GM23338 (cell line): ENCODE results near the gene SNX30. TPM values are rescaled to one million over a fixed set of nuclear protein-coding genes. Genes with fewer than 3 reads are reported as not detected.

Experiments used
- ATAC-seq: fragments of 200-7000 bp; cut with Tn5 transposase; 3 replicates; pipeline ENCODE4 v1.9.1; 2020
- DNase-seq: peaks from one replicate; pipeline ENCODE4 v3.0.0-alpha.2; 2015; ENCODE audit warnings: low spot score
- H2AFZ ChIP-seq: fragments of 200-600 bp; sonication (generic); 2 replicates; pipeline ENCODE4 v1.8.0; 2016; ENCODE audit warnings: antibody characterized with exemption, mild to moderate bottlenecking, moderate library complexity
- H3F3A ChIP-seq: fragments of 200-600 bp; sonication (generic); replicated peaks from 2 replicates; pipeline ENCODE4 v1.8.0; 2017; ENCODE audit warnings: antibody characterized with exemption, mixed run types, low read depth
- H3K27ac ChIP-seq: fragments of 200-600 bp; sonication (generic); 2 replicates; pipeline ENCODE4 v1.6.1; 2016; ENCODE audit warnings: low read depth
- H3K27me3 ChIP-seq: fragments of 200-600 bp; sonication (generic); 2 replicates; pipeline ENCODE4 v1.8.0; 2016; ENCODE audit warnings: mild to moderate bottlenecking, mixed run types, moderate library complexity; ENCODE audit not compliant: insufficient read depth
- H3K36me3 ChIP-seq: fragments of 200-600 bp; sonication (generic); 2 replicates; pipeline ENCODE4 v1.8.0; 2016; ENCODE audit warnings: mild to moderate bottlenecking; ENCODE audit not compliant: insufficient read depth
- H3K4me1 ChIP-seq: fragments of 200-600 bp; sonication (generic); 2 replicates; pipeline ENCODE4 v1.8.0; 2016; ENCODE audit warnings: mild to moderate bottlenecking, moderate library complexity; ENCODE audit not compliant: insufficient read depth
- H3K4me2 ChIP-seq: fragments of 200-600 bp; sonication (generic); 2 replicates; pipeline ENCODE4 v1.7.1; 2017; ENCODE audit warnings: mixed run types
- H3K4me3 ChIP-seq: fragments of 200-600 bp; sonication (generic); 2 replicates; pipeline ENCODE4 v1.6.1; 2016; ENCODE audit warnings: mixed run types
- H3K79me2 ChIP-seq: fragments of 200-600 bp; sonication (generic); replicated peaks from 2 replicates; pipeline ENCODE4 v1.8.0; 2017; ENCODE audit warnings: mild to moderate bottlenecking; ENCODE audit not compliant: insufficient read depth
- H3K9me2 ChIP-seq: fragments of 200-600 bp; sonication (generic); 2 replicates; pipeline ENCODE4 v1.8.0; 2017; ENCODE audit not compliant: insufficient read depth
- H4K20me1 ChIP-seq: fragments of 200-600 bp; sonication (generic); replicated peaks from 2 replicates; pipeline ENCODE4 v1.8.0; 2017; ENCODE audit warnings: mild to moderate bottlenecking; ENCODE audit not compliant: insufficient read depth
- H3K27ac Mint-ChIP-seq: 2 replicates; pipeline ENCODE4 v1.8.0; 2020; ENCODE audit warnings: inconsistent platforms, mild to moderate bottlenecking, moderate library complexity, mixed read lengths
- H3K27me3 Mint-ChIP-seq: 3 replicates; pipeline ENCODE4 v1.8.0; 2022; ENCODE audit warnings: low read depth, mild to moderate bottlenecking, moderate library complexity, mixed read lengths, inconsistent platforms; ENCODE audit not compliant: insufficient read depth, poor library complexity
- H3K36me3 Mint-ChIP-seq: 3 replicates; pipeline ENCODE4 v1.8.0; 2021; ENCODE audit warnings: low read depth, mild to moderate bottlenecking, inconsistent platforms, moderate library complexity, mixed read lengths
- H3K4me1 Mint-ChIP-seq: 3 replicates; pipeline ENCODE4 v1.8.0; 2020; ENCODE audit warnings: mild to moderate bottlenecking, inconsistent platforms, mixed read lengths
- H3K4me3 Mint-ChIP-seq: 3 replicates; pipeline ENCODE4 v1.8.0; 2021; ENCODE audit warnings: moderate library complexity, mild to moderate bottlenecking, inconsistent platforms, mixed read lengths
- H3K9me3 Mint-ChIP-seq: 3 replicates; pipeline ENCODE4 v1.8.0; 2020; ENCODE audit warnings: moderate library complexity, mild to moderate bottlenecking, inconsistent platforms, mixed read lengths
- CREB1 ChIP-seq: fragments of 250-450 bp; sonication (Bioruptor Pico); IDR thresholded peaks from 2 replicates; pipeline ENCODE4 v1.5.0; 2020; ENCODE audit warnings: low read depth, mild to moderate bottlenecking, moderate library complexity
- EZH2 ChIP-seq: fragments of 200-600 bp; sonication (generic); IDR thresholded peaks from one replicate; pipeline ENCODE4 v1.8.0; 2017; ENCODE audit warnings: antibody characterized with exemption, mild to moderate bottlenecking, low read depth; ENCODE audit not compliant: unreplicated experiment
- EZH2phosphoT487 ChIP-seq: fragments of 200-600 bp; sonication (generic); IDR thresholded peaks from one replicate; pipeline ENCODE4 v1.8.1; 2018; ENCODE audit warnings: antibody characterized with exemption; ENCODE audit not compliant: unreplicated experiment
- JUNB ChIP-seq: IDR thresholded peaks from one replicate; pipeline ENCODE4 v1.6.1; 2016; ENCODE audit warnings: antibody characterized with exemption; ENCODE audit not compliant: unreplicated experiment
- NANOG ChIP-seq: IDR thresholded peaks from 2 replicates; pipeline ENCODE4 v1.6.1; 2016; ENCODE audit warnings: antibody characterized with exemption, borderline replicate concordance
- POLR2AphosphoS5 ChIP-seq: IDR thresholded peaks from 2 replicates; pipeline ENCODE4 v1.6.1; 2016; ENCODE audit warnings: antibody characterized with exemption, low read depth
- STAT1 ChIP-seq: IDR thresholded peaks from one replicate; pipeline ENCODE4 v1.6.1; 2016; ENCODE audit warnings: antibody characterized with exemption; ENCODE audit not compliant: unreplicated experiment
- ZNF114 ChIP-seq: fragments of 250-450 bp; sonication (Bioruptor Pico); IDR thresholded peaks from 2 replicates; pipeline ENCODE4 v1.5.0; 2020; ENCODE audit warnings: mild to moderate bottlenecking, moderate library complexity
- ZNF331 ChIP-seq: fragments of 250-450 bp; sonication (Bioruptor Pico); IDR thresholded peaks from 2 replicates; pipeline ENCODE4 v1.5.0; 2020; ENCODE audit warnings: low read depth, mild to moderate bottlenecking, moderate library complexity
- polyA plus RNA-seq: library from polyadenylated mRNA; unstranded; fragments of >200 nt; fragmentation: Nextera tagmentation; extraction: Ambion mirVana; gene quantifications from 2 replicates; pipeline ENCODE4 v1.2.1, GENCODE V29; 2016
- total RNA-seq: library from RNA; depleted of rRNA; stranded (reverse); fragments of >200 nt; shearing (Covaris generic); gene quantifications from 2 replicates; pipeline ENCODE4 v1.2.3, GENCODE V29; 2014
- TF ChIP-seq, protein P1 (sequence below): IDR thresholded peaks from 2 replicates; pipeline ENCODE4 v1.6.1; 2016; ENCODE audit warnings: antibody characterized with exemption
- TF ChIP-seq, protein P2 (sequence below), 2 experiments: fragments of 200-600 bp in 1 of 2; sonication (generic) in 1 of 2; conservative IDR thresholded peaks; 2 replicates each; pipeline versions ENCODE4 v1.5.1 to v1.6.1; 2016 to 2017; ENCODE audit warnings: antibody characterized with exemption in 2 of 2, low read depth in 2 of 2, mild to moderate bottlenecking in 2 of 2, moderate library complexity in 1 of 2
- TF ChIP-seq, protein P3 (sequence below): fragments of 250-450 bp; sonication (Bioruptor Pico); IDR thresholded peaks from 2 replicates; pipeline ENCODE4 v1.5.0; 2020; ENCODE audit warnings: mild to moderate bottlenecking, moderate library complexity

Gene SNX30
- total and polyA plus RNA-seq, 2 experiments from 2014 or later: 2.1 to 17.8 TPM

DNA sequence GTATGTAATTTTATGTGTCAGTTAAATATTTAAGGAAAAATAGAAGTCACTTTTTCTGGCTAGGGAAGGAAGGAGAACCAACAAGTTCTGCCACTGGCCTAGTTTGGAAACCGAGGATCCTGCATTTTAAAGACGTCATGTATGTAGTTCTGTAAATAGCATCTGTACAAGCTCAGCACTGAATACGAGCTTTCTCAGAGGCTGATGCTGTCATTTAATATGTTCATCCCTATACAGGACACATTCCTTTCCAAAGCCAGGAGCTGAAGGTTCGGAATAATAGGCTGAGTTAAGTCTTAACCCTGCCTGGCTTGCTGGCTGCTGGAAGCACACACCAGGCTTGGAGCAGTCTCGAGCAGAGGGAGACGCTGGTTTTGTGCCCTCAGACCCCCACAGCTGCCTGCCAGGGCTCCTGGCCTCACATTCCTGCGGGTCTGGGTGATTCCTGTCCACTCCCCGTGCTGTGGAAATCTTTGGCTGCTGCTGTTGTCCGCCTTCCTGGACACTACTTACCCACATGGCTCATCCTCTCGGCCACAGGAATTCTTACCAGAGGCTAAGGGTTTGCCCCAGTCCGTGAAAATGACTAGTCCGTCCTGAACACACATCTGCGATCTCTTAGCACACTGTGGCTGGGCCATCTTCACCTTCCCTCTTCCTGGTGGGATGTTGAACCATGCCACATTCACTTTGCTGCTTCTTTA lies 103.5 kb downstream of the SNX30 start:
- Histone ChIP-seq H3K4me1 (peaks cover 2% of the 10 kb centered on the region; the same call in 1 of the 2 replicates), H2AFZ (no peak overlapping the region), H3K79me2 (no peaks in the 10 kb centered on the region), H3K27me3 (no peaks in the 10 kb centered on the region), H3K27ac (no peak overlapping the region), H3K36me3 (no peaks in the 10 kb centered on the region; the same call in 1 of the 2 replicates), H3K4me2 (no peak overlapping the region), H3F3A (no peaks in the 10 kb centered on the region), H3K4me3 (no peak overlapping the region), H3K9me2 (no peaks in the 10 kb centered on the region), H4K20me1 (no peaks in the 10 kb centered on the region; the same call in 1 of the 2 replicates)
- Mint-ChIP-seq H3K4me3 (no peak overlapping the region), H3K36me3 (peaks cover 2% of the 10 kb centered on the region; the same call in 1 of the 3 replicates), H3K9me3 (no peaks in the 10 kb centered on the region), H3K4me1 (peaks cover 13% of the 10 kb centered on the region), H3K27me3 (peaks cover 4% of the 10 kb centered on the region), H3K27ac (no peak overlapping the region)
- ATAC-seq (no peak), DNase-seq (no peak)
- TF ChIP-seq ZNF114: no peak

DNA sequence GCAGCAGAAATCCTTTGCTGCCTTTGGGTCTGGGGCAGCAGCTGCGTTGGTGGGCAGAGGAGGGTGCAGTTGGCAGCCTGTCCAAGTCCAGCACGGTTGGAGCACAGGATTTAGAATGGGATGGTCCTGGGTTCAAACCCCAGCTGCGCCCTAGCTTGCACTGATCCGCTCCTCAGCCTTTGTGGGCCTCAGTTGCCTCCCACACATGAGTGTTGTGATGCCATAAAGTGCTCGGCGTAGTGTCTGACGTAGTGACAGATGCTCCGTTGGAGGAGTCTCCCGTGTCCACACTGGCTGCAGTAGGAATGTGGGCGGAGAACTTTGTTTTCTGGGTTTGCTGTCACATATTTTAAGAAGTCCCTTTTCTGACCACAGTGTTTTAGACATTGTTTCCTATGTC lies 104.1 kb downstream of the SNX30 start:
- H3K4me1 Mint-ChIP-seq: peaks cover 10% of the 10 kb centered on the region
- H3F3A ChIP-seq: no peaks in the 10 kb centered on the region
- no peak overlapping the region for H2AFZ ChIP-seq
- no peak overlapping the region for H3K4me3 Mint-ChIP-seq
- H3K27me3 ChIP-seq: no peaks in the 10 kb centered on the region
- peaks cover 4% of the 10 kb centered on the region for H3K27me3 Mint-ChIP-seq
- H3K79me2 ChIP-seq: no peaks in the 10 kb centered on the region
- peaks cover 2% of the 10 kb centered on the region; the same call in 1 of the 3 replicates for H3K36me3 Mint-ChIP-seq
- ATAC-seq (no peak), DNase-seq (no peak)
- no peaks in the 10 kb centered on the region for H3K9me3 Mint-ChIP-seq
- no peaks in the 10 kb centered on the region; the same call in 1 of the 2 replicates for H4K20me1 ChIP-seq
- H3K4me1 ChIP-seq: no peaks in the 10 kb centered on the region
- no peak overlapping the region for H3K4me2 ChIP-seq
- no peak overlapping the region for H3K27ac Mint-ChIP-seq
- no peaks in the 10 kb centered on the region; the same call in 1 of the 2 replicates for H3K36me3 ChIP-seq
- no peak overlapping the region for H3K27ac ChIP-seq
- no peaks in the 10 kb centered on the region for H3K9me2 ChIP-seq
- H3K4me3 ChIP-seq: no peak overlapping the region
- TF ChIP-seq EZH2 (no peak), CREB1 (CRISPR knock-in tag) (no peak), ZNF114 (no peak), JUNB (no peak), STAT1 (no peak), NANOG (no peak), POLR2AphosphoS5 (no peak), EZH2phosphoT487 (no peak), ZNF331 (CRISPR knock-in tag) (no peak)
- TF ChIP-seq, protein P1, sequence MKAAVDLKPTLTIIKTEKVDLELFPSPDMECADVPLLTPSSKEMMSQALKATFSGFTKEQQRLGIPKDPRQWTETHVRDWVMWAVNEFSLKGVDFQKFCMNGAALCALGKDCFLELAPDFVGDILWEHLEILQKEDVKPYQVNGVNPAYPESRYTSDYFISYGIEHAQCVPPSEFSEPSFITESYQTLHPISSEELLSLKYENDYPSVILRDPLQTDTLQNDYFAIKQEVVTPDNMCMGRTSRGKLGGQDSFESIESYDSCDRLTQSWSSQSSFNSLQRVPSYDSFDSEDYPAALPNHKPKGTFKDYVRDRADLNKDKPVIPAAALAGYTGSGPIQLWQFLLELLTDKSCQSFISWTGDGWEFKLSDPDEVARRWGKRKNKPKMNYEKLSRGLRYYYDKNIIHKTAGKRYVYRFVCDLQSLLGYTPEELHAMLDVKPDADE: no peak
- TF ChIP-seq, protein P2, sequence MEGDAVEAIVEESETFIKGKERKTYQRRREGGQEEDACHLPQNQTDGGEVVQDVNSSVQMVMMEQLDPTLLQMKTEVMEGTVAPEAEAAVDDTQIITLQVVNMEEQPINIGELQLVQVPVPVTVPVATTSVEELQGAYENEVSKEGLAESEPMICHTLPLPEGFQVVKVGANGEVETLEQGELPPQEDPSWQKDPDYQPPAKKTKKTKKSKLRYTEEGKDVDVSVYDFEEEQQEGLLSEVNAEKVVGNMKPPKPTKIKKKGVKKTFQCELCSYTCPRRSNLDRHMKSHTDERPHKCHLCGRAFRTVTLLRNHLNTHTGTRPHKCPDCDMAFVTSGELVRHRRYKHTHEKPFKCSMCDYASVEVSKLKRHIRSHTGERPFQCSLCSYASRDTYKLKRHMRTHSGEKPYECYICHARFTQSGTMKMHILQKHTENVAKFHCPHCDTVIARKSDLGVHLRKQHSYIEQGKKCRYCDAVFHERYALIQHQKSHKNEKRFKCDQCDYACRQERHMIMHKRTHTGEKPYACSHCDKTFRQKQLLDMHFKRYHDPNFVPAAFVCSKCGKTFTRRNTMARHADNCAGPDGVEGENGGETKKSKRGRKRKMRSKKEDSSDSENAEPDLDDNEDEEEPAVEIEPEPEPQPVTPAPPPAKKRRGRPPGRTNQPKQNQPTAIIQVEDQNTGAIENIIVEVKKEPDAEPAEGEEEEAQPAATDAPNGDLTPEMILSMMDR (conservative IDR thresholded peaks at IDR 0.05; ENCODE audit: low read depth in 2 of 2): no peak
- TF ChIP-seq, protein P3, sequence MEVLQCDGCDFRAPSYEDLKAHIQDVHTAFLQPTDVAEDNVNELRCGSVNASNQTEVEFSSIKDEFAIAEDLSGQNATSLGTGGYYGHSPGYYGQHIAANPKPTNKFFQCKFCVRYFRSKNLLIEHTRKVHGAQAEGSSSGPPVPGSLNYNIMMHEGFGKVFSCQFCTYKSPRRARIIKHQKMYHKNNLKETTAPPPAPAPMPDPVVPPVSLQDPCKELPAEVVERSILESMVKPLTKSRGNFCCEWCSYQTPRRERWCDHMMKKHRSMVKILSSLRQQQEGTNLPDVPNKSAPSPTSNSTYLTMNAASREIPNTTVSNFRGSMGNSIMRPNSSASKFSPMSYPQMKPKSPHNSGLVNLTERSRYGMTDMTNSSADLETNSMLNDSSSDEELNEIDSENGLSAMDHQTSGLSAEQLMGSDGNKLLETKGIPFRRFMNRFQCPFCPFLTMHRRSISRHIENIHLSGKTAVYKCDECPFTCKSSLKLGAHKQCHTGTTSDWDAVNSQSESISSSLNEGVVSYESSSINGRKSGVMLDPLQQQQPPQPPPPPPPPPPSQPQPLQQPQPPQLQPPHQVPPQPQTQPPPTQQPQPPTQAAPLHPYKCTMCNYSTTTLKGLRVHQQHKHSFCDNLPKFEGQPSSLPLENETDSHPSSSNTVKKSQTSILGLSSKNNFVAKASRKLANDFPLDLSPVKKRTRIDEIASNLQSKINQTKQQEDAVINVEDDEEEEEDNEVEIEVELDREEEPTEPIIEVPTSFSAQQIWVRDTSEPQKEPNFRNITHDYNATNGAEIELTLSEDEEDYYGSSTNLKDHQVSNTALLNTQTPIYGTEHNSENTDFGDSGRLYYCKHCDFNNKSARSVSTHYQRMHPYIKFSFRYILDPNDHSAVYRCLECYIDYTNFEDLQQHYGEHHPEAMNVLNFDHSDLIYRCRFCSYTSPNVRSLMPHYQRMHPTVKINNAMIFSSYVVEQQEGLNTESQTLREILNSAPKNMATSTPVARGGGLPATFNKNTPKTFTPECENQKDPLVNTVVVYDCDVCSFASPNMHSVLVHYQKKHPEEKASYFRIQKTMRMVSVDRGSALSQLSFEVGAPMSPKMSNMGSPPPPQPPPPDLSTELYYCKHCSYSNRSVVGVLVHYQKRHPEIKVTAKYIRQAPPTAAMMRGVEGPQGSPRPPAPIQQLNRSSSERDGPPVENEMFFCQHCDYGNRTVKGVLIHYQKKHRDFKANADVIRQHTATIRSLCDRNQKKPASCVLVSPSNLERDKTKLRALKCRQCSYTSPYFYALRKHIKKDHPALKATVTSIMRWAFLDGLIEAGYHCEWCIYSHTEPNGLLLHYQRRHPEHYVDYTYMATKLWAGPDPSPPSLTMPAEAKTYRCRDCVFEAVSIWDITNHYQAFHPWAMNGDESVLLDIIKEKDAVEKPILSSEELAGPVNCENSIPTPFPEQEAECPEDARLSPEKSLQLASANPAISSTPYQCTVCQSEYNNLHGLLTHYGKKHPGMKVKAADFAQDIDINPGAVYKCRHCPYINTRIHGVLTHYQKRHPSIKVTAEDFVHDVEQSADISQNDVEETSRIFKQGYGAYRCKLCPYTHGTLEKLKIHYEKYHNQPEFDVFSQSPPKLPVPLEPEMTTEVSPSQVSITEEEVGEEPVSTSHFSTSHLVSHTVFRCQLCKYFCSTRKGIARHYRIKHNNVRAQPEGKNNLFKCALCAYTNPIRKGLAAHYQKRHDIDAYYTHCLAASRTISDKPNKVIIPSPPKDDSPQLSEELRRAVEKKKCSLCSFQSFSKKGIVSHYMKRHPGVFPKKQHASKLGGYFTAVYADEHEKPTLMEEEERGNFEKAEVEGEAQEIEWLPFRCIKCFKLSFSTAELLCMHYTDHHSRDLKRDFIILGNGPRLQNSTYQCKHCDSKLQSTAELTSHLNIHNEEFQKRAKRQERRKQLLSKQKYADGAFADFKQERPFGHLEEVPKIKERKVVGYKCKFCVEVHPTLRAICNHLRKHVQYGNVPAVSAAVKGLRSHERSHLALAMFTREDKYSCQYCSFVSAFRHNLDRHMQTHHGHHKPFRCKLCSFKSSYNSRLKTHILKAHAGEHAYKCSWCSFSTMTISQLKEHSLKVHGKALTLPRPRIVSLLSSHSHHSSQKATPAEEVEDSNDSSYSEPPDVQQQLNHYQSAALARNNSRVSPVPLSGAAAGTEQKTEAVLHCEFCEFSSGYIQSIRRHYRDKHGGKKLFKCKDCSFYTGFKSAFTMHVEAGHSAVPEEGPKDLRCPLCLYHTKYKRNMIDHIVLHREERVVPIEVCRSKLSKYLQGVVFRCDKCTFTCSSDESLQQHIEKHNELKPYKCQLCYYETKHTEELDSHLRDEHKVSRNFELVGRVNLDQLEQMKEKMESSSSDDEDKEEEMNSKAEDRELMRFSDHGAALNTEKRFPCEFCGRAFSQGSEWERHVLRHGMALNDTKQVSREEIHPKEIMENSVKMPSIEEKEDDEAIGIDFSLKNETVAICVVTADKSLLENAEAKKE: no peak
